BLaER1 treated with 17β-estradiol and CSF1 and Interleukin-3, amounts not matched to agents 10 nM and 100 nM (cell line): Measurements from ENCODE around the gene MOB3B.
A peak's percentile ranks its signal among the peaks of the same experiment; 100 is the strongest.

Source experiments
- H3K27ac ChIP-seq, 11 experiments: shearing (Covaris generic); formaldehyde crosslinking; 2 replicates each; pipeline ENCODE4 v1.8.1; 2022
- H3K27me3 ChIP-seq, 11 experiments: shearing (Covaris generic); formaldehyde crosslinking; 2 replicates each; pipeline ENCODE4 v1.8.1; 2022
- H3K36me3 ChIP-seq, 11 experiments: shearing (Covaris generic); formaldehyde crosslinking; 2 replicates each; pipeline ENCODE4 v1.8.1; 2022
- H3K4me1 ChIP-seq, 10 experiments: shearing (Covaris generic); formaldehyde crosslinking; 2 replicates each; pipeline ENCODE4 v1.8.1; 2022
- H3K4me2 ChIP-seq, 11 experiments: shearing (Covaris generic); formaldehyde crosslinking; 2 replicates each; pipeline ENCODE4 v1.8.1; 2022
- H3K4me3 ChIP-seq, 10 experiments: shearing (Covaris generic); formaldehyde crosslinking; 2 replicates each; pipeline ENCODE4 v1.8.1; 2022
- H3K9ac ChIP-seq, 11 experiments: shearing (Covaris generic); formaldehyde crosslinking; 2 replicates each; pipeline ENCODE4 v1.8.1; 2022
- H3K9me3 ChIP-seq, 11 experiments: shearing (Covaris generic); formaldehyde crosslinking; replicated peaks in 1 of 11; 2 replicates each; pipeline ENCODE4 v1.8.1; 2022
- H4K20me1 ChIP-seq, 11 experiments: shearing (Covaris generic); formaldehyde crosslinking; 2 replicates each; pipeline ENCODE4 v1.8.1; 2022
- Cebpa-rat ChIP-seq, 11 experiments: shearing (Covaris generic); IDR thresholded peaks; 2 replicates each; pipeline ENCODE4 v1.8.1; 2022

Gene MOB3B

GRCh38 chr9:27554712-27555111, 25.1 kb upstream of the MOB3B start:
- peaks cover 0 to 7% (median 0%) of the 10 kb centered on the region in 11 experiments; a peak in 2 of 22 replicates for H4K20me1 ChIP-seq
- H3K4me1 ChIP-seq = peaks cover 0 to 13% (median 0%) of the 10 kb centered on the region in 10 experiments; a peak in 4 of 20 replicates
- H3K27me3 ChIP-seq = no peaks in the 10 kb centered on the region
- H3K36me3 ChIP-seq = peaks cover 51 to 94% (median 71%) of the 10 kb centered on the region in 11 experiments
- no peak overlapping the region for H3K9ac ChIP-seq
- H3K4me3 ChIP-seq = no peak overlapping the region
- TF ChIP-seq Cebpa-rat (IDR thresholded peaks at IDR 0.05) = no peak
- no peak overlapping the region; a peak in 1 of 22 replicates for H3K4me2 ChIP-seq
- H3K9me3 ChIP-seq = no peaks in the 10 kb centered on the region
- no peak overlapping the region for H3K27ac ChIP-seq

DNA sequence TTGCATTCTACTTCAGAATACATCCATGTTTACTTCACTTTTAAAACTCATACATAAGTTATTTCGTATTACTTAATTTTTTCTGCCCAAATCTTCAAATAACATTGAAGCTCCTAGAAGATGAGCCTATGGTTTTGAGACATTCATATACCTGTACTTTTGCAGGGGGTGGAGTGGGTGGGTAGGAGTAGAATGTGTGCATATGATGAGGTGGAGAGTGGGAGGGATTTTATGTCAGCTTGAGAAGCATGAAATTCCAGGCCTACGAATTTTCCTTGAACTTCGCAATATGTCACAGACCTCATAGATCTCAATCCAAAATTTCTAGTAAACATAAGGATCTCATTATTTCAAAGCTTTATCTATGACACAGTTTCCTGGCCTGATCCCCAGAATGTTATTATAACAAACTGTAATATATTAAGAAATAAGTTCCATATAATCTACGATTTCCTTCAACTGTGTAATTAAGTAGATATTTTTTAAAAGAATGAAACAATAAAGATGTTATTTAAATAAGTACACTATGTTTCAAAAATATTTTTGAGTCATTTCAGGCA, 19.7 kb upstream of the MOB3B start:
- Histone ChIP-seq H3K27ac (no peak overlapping the region), H3K4me2 (no peak overlapping the region), H4K20me1 (peaks cover 0 to 7% (median 0%) of the 10 kb centered on the region in 11 experiments; a peak in 2 of 22 replicates), H3K27me3 (no peaks in the 10 kb centered on the region), H3K36me3 (peaks cover 24 to 84% (median 45%) of the 10 kb centered on the region in 11 experiments), H3K9me3 (no peaks in the 10 kb centered on the region), H3K9ac (no peak overlapping the region), H3K4me3 (no peak overlapping the region), H3K4me1 (peaks cover 0 to 16% (median 0%) of the 10 kb centered on the region in 10 experiments; a peak in 4 of 20 replicates)
- no peak for TF ChIP-seq Cebpa-rat (IDR thresholded peaks at IDR 0.05)

DNA sequence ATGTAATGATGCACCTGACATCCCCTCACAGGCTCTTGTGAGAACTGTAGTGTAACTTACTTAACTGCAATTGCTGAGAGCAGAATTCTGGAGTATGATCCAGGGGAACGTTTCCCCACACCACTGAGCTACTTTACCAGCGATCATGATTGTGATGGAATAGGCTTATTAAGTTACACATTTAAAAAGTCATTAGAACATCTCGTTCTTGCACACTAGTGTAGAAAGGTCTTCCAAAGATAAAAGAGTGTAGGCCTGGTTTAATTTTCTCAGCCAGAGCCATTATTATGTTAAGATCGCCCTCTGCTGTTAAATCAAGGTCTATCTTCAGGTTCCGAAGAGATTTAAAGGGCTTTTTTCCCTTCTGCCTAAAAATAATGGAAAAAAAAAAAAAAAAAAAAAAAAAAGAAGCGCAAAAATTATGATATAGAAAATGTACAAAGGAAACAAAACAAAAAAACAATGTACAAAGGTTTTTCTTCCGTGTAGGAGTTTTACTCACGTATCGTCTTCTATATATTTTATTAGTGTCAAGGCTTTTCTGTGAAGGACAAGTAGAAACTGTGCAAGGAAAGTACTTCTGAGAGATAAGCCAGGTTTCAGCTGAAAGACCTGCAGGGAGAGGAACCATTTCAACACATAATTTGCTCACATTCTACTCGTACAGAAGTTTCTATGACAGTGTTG, 18.6 kb upstream of the MOB3B start:
- Histone ChIP-seq H3K4me1 (peaks cover 0 to 16% (median 0%) of the 10 kb centered on the region in 10 experiments; a peak in 4 of 20 replicates), H4K20me1 (peaks cover 0 to under 1% (median 0%) of the 10 kb centered on the region in 11 experiments; a peak in 2 of 22 replicates), H3K9me3 (no peaks in the 10 kb centered on the region), H3K36me3 (peaks cover 18 to 84% (median 35%) of the 10 kb centered on the region in 11 experiments; a peak in 21 of 22 replicates), H3K27ac (no peak overlapping the region), H3K9ac (no peak overlapping the region), H3K4me2 (no peak overlapping the region), H3K27me3 (no peaks in the 10 kb centered on the region), H3K4me3 (no peak overlapping the region)
- no peak for TF ChIP-seq Cebpa-rat (IDR thresholded peaks at IDR 0.05)

DNA sequence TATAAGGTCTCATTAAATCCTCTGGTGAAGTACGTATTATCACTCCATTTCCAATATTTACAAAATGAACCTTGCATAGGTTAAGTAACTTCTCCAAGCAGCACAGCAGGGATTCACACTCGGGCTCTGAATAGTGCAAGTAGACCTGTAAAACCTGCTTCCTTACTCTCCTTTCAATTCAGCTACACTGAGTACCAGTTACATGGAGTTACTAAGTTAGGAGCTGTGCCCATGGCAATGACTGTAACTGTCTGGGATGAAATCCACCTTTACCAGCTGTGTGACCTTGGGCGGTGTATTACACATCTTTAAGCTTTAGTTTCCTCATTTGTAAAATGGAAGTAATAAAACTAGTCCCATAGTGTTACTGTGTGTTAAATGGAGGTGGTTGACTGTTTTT, 15.9 kb upstream of the MOB3B start:
- Histone ChIP-seq H3K27me3 (no peaks in the 10 kb centered on the region), H3K4me3 (no peak overlapping the region), H4K20me1 (no peaks in the 10 kb centered on the region), H3K4me1 (peaks cover 0 to 30% (median 2%) of the 10 kb centered on the region in 10 experiments; a peak in 12 of 20 replicates), H3K9me3 (no peaks in the 10 kb centered on the region), H3K9ac (no peak overlapping the region), H3K27ac (no peak overlapping the region), H3K36me3 (peaks cover 8 to 81% (median 25%) of the 10 kb centered on the region in 11 experiments; a peak in 16 of 22 replicates), H3K4me2 (no peak overlapping the region)
- TF ChIP-seq Cebpa-rat (IDR thresholded peaks at IDR 0.05) = no peak

DNA sequence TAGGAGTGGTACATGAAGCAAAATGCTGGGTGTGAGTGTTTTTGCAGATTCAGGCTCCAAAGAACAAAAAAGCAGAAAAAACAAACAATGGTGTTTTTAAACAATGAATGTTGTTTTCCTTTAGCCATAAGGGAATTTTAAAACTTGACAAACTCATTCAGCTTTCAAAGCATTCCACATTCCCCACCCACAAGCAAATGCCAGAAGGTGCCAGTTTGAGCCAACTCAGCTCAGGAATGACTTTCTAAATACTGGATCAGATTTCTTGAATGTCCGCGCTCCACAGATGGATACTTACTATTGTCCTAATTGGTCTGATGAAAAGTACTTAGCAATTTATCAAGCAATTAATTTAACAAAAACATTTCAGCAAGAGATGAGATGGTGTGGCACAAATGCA, 12.9 kb upstream of the MOB3B start:
- H3K4me2 ChIP-seq = no peak overlapping the region
- no peak overlapping the region for H3K4me3 ChIP-seq
- peaks cover 0 to 39% (median 15%) of the 10 kb centered on the region in 10 experiments; a peak in 15 of 20 replicates for H3K4me1 ChIP-seq
- H3K36me3 ChIP-seq = peaks cover 3 to 60% (median 15%) of the 10 kb centered on the region in 11 experiments; a peak in 16 of 22 replicates
- TF ChIP-seq Cebpa-rat (IDR thresholded peaks at IDR 0.05) = no peak
- no peaks in the 10 kb centered on the region for H3K9me3 ChIP-seq
- H3K27me3 ChIP-seq = no peaks in the 10 kb centered on the region
- no peak overlapping the region for H3K9ac ChIP-seq
- no peak overlapping the region for H3K27ac ChIP-seq
- no peaks in the 10 kb centered on the region for H4K20me1 ChIP-seq

DNA sequence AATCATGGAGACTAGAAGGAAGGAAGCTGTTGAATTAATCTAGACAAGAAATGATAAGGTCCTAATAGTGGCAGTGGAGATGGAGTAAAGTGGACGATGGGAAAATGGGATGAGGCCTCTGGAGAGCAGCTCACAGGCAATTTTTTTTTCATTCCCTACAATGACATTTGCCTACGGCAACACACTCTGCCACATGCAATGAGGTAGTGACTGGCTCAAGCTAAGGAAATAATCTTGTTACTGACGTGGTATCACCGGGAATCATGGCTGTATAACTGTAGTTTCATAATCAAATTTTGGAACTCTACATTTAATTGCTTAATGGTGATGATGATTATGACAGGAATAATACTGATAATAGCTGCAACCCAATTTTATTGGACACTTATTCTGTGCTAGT, 12.1 kb upstream of the MOB3B start:
- peaks cover 0 to 31% (median 15%) of the 10 kb centered on the region in 10 experiments; a peak in 15 of 20 replicates for H3K4me1 ChIP-seq
- no peaks in the 10 kb centered on the region for H3K9me3 ChIP-seq
- H3K4me3 ChIP-seq = no peak overlapping the region
- H4K20me1 ChIP-seq = no peaks in the 10 kb centered on the region
- no peak for TF ChIP-seq Cebpa-rat (IDR thresholded peaks at IDR 0.05)
- H3K36me3 ChIP-seq = peaks cover 0 to 59% (median 8%) of the 10 kb centered on the region in 11 experiments; a peak in 13 of 22 replicates
- H3K4me2 ChIP-seq = no peak overlapping the region
- no peak overlapping the region for H3K27ac ChIP-seq
- H3K9ac ChIP-seq = no peak overlapping the region
- no peaks in the 10 kb centered on the region for H3K27me3 ChIP-seq

DNA sequence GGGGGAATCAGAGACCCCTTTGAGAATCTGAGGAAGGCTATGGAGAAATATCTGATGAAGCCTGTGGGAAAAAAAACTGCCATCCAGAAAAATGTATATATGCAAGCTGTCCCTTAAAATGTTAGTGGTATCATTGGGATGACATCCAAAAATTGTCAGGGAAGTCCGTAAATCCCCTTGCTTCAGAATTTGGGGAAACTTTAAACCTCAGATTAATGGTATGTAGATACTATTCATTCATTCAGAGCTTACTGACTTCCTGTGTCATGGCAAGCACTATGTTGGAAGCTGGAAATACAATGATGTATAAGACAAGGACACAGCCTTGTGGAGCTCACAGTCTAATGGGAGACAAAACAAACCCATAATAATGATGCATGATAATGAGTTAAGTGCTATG, 10.9 kb upstream of the MOB3B start:
- H3K9me3 ChIP-seq = no peaks in the 10 kb centered on the region
- H3K4me2 ChIP-seq = peak overlapping the region in 5 of 11 experiments; percentile 68 to 87 (median 74); a peak in 10 of 22 replicates
- no peaks in the 10 kb centered on the region for H3K27me3 ChIP-seq
- no peak overlapping the region for H3K9ac ChIP-seq
- peak overlapping the region in 4 of 11 experiments; percentile 31 to 59 (median 49); a peak in 2 of 22 replicates for H3K27ac ChIP-seq
- H3K4me1 ChIP-seq = peaks cover 0 to 28% (median 15%) of the 10 kb centered on the region in 10 experiments; a peak in 15 of 20 replicates
- no peak overlapping the region for H3K4me3 ChIP-seq
- H3K36me3 ChIP-seq = peaks cover 0 to 63% (median 11%) of the 10 kb centered on the region in 11 experiments; a peak in 11 of 22 replicates
- no peaks in the 10 kb centered on the region for H4K20me1 ChIP-seq
- no peak for TF ChIP-seq Cebpa-rat (IDR thresholded peaks at IDR 0.05)

DNA sequence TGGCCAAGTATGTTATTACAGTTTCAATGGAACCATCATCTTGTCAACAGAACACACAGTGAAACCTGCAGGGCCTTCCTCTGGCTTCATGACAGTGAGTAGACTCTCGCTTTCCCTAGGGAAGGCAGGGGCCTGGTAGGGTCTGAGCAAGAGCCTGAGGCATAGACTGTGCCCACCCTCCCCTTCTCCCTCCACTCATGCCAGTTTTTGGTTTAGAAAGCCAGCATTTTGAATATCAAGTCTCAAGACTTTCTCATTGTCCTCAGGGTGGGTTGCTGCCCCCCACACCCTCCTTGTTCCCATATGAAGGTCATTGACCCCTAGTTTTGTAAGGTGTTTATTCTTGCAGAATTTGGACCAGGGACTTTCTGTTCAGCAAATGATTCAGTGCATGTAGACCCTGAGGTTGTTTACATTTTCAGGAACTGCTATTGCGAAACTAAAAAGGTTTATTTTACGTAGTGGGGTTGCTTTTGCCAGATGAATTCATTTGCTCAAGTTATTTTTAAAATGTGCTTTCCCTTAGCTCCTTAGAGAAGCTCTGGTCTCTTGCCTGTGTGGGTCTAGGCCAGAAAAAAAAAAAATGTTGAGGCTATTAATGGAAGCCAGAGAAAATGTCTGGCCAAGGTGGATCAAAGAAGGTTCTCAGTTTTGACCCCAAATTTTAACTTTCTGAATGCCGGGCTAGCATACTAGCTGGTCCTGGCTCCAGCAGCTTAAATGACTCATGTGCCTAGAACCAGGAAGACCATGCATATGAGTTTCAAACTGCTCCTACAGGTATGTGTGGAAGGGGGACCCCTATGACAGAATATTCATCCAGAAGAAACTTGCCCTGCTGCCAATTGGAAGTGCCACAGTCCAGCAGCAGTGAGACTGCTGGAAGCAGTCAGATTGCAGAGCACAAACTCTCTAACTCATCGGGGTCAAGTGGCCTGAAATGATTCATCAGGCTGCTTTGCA, 10.1 kb upstream of the MOB3B start:
- Histone ChIP-seq H4K20me1 (no peaks in the 10 kb centered on the region), H3K4me1 (peaks cover 2 to 30% (median 17%) of the 10 kb centered on the region in 10 experiments; a peak in 19 of 20 replicates), H3K9ac (no peak overlapping the region), H3K9me3 (no peaks in the 10 kb centered on the region), H3K27me3 (no peaks in the 10 kb centered on the region), H3K36me3 (peaks cover 0 to 57% (median 8%) of the 10 kb centered on the region in 11 experiments; a peak in 8 of 22 replicates), H3K4me2 (peak overlapping the region in 8 of 11 experiments; percentile 36 to 87 (median 70); a peak in 14 of 22 replicates), H3K27ac (peak overlapping the region in 6 of 11 experiments; percentile 28 to 59 (median 38); a peak in 11 of 22 replicates), H3K4me3 (no peak overlapping the region)
- peak in 8 of 11 experiments; percentile 41 to 86 (median 68); a peak in 9 of 22 replicates for TF ChIP-seq Cebpa-rat (IDR thresholded peaks at IDR 0.05)
